PC-9 (cell line): ENCODE results near the gene ZCCHC2. TPM values are rescaled to one million over a fixed set of nuclear protein-coding genes. Genes with fewer than 3 reads are reported as not detected.

Source experiments
- BruUV-seq: library from RNA; stranded (reverse); fragments of 400-500 nt; replicated peaks from 2 replicates; lab custom pipeline; 2021; lab: Mats Ljungman, UMichigan
- CTCF ChIA-PET: fragments of 300-600 bp; sonication (Branson Sonifier 250); formaldehyde crosslinking; loops from one replicate; lab custom pipeline; 2022; ENCODE audit warnings: antibody characterized with exemption; lab: Charles Lee
- POLR2A ChIA-PET: fragments of 300-600 bp; sonication (Branson Sonifier 250); formaldehyde crosslinking; loops from one replicate; lab custom pipeline; 2022; ENCODE audit warnings: antibody characterized with exemption; ENCODE audit not compliant: unreplicated experiment; lab: Charles Lee
- DNase-seq, 2 experiments: peaks; one replicate each; pipeline versions ENCODE4 v3.0.0 to v3.0.0-alpha.2; 2015 to 2022; ENCODE audit warnings: mixed read lengths in 1 of 2
- H2AFZ ChIP-seq: fragments of 200-600 bp; sonication (generic); 2 replicates; pipeline ENCODE4 v1.8.1; 2017; ENCODE audit warnings: antibody characterized with exemption
- H3F3A ChIP-seq: fragments of 200-600 bp; sonication (generic); 2 replicates; pipeline ENCODE4 v1.8.1; 2017; ENCODE audit warnings: antibody characterized with exemption, mild to moderate bottlenecking, low read depth; ENCODE audit not compliant: insufficient read depth
- H3K27ac ChIP-seq: fragments of 200-600 bp; sonication (generic); 2 replicates; pipeline ENCODE4 v1.6.1; 2016; ENCODE audit warnings: mixed run types
- H3K27me3 ChIP-seq: fragments of 200-600 bp; sonication (generic); 2 replicates; pipeline ENCODE4 v1.6.1; 2016; ENCODE audit warnings: low read depth, mixed run types; ENCODE audit not compliant: insufficient read depth
- H3K36me3 ChIP-seq: fragments of 200-600 bp; sonication (generic); 2 replicates; pipeline ENCODE4 v1.6.1; 2016; ENCODE audit warnings: low read depth, mixed run types
- H3K4me1 ChIP-seq: fragments of 200-600 bp; sonication (generic); replicated peaks from 2 replicates; pipeline ENCODE4 v1.6.1; 2016; ENCODE audit warnings: mixed run types; ENCODE audit not compliant: insufficient read depth
- H3K4me2 ChIP-seq: fragments of 200-600 bp; sonication (generic); 2 replicates; pipeline ENCODE4 v1.6.1; 2017; ENCODE audit warnings: mixed run types
- H3K4me3 ChIP-seq: fragments of 200-600 bp; sonication (generic); 2 replicates; pipeline ENCODE4 v1.6.1; 2016; ENCODE audit warnings: mixed run types
- H3K79me2 ChIP-seq: fragments of 200-600 bp; sonication (generic); 2 replicates; pipeline ENCODE4 v1.6.1; 2017; ENCODE audit warnings: low read depth, mixed run types
- H3K9me2 ChIP-seq: fragments of 200-600 bp; sonication (generic); 2 replicates; pipeline ENCODE4 v1.8.1; 2017; ENCODE audit warnings: mild to moderate bottlenecking; ENCODE audit not compliant: insufficient read depth
- H3K9me3 ChIP-seq: fragments of 200-600 bp; sonication (generic); 2 replicates; pipeline ENCODE4 v1.8.1; 2016; ENCODE audit warnings: low read depth; ENCODE audit not compliant: insufficient read depth
- H4K20me1 ChIP-seq: fragments of 200-600 bp; sonication (generic); 2 replicates; pipeline ENCODE4 v1.8.1; 2017; ENCODE audit not compliant: insufficient read depth
- EZH2 ChIP-seq: fragments of 200-600 bp; sonication (generic); IDR thresholded peaks from 2 replicates; pipeline ENCODE4 v1.8.0; 2017; ENCODE audit warnings: antibody characterized with exemption, low read depth
- intact Hi-C: fragments of 100-400 bp; cut with micrococcal nuclease; formaldehyde crosslinking; loops from one replicate; pipeline ENCODE4 v1.10.0; 2022; ENCODE audit not compliant: unreplicated experiment
- total RNA-seq: library from RNA; stranded (reverse); gene quantifications from 2 replicates; pipeline ENCODE4 v1.2.3, GENCODE V29; 2021
- TF ChIP-seq, protein P1 (sequence below): fragments of 200-600 bp; sonication (generic); conservative IDR thresholded peaks from 2 replicates; pipeline ENCODE4 v1.6.1; 2017; ENCODE audit warnings: mixed run types, antibody characterized with exemption, mild to moderate bottlenecking, moderate library complexity

ZCCHC2 gene
- total RNA-seq, 1 experiment from 2014 or later, result 18.1 TPM

DNA sequence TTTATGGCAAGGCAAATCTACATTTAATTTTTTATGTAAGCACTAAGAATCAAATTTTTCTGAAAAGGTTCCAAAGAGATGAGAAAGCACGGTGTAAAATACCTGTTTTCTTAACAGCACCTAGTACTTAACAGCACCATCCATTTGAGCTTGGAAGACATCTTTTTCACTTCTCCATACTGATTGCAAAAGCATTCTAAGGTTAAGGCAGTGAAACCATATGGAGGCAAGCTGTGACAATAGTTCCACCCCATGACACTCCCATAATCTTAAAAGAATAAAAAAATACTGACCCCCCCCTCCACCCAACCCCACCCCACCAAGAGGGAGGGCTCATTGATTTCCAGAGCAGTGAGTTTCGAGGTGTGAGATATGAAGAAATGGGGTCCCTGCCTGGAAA is 60.6 kb downstream of the ZCCHC2 start:
- no peak overlapping the region for H3K4me3 ChIP-seq
- no peak for TF ChIP-seq EZH2
- TF ChIP-seq, protein P1, sequence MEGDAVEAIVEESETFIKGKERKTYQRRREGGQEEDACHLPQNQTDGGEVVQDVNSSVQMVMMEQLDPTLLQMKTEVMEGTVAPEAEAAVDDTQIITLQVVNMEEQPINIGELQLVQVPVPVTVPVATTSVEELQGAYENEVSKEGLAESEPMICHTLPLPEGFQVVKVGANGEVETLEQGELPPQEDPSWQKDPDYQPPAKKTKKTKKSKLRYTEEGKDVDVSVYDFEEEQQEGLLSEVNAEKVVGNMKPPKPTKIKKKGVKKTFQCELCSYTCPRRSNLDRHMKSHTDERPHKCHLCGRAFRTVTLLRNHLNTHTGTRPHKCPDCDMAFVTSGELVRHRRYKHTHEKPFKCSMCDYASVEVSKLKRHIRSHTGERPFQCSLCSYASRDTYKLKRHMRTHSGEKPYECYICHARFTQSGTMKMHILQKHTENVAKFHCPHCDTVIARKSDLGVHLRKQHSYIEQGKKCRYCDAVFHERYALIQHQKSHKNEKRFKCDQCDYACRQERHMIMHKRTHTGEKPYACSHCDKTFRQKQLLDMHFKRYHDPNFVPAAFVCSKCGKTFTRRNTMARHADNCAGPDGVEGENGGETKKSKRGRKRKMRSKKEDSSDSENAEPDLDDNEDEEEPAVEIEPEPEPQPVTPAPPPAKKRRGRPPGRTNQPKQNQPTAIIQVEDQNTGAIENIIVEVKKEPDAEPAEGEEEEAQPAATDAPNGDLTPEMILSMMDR, result no peak
- no peaks in the 10 kb centered on the region for H3K27me3 ChIP-seq
- no peaks in the 10 kb centered on the region for H3K4me1 ChIP-seq
- H3K36me3 ChIP-seq, result no peaks in the 10 kb centered on the region
- DNase-seq, result no peak
- ChIA-PET CTCF (interaction anchor here (0.6 kb wide), 1 partner anchor 388 kb away, joined by 9 read pairs; no protein-coding TSS in a partner anchor), POLR2A (no interaction called here)
- no peak overlapping the region for H2AFZ ChIP-seq
- H3F3A ChIP-seq, result no peaks in the 10 kb centered on the region
- no peaks in the 10 kb centered on the region for H3K9me2 ChIP-seq
- no peak overlapping the region for H3K27ac ChIP-seq
- no peak overlapping the region for H3K4me2 ChIP-seq
- intact Hi-C loops, result no loop called here
- no peaks in the 10 kb centered on the region for H3K9me3 ChIP-seq
- BruUV-seq, result no TSS peak
- no peaks in the 10 kb centered on the region for H3K79me2 ChIP-seq
- no peaks in the 10 kb centered on the region for H4K20me1 ChIP-seq

DNA sequence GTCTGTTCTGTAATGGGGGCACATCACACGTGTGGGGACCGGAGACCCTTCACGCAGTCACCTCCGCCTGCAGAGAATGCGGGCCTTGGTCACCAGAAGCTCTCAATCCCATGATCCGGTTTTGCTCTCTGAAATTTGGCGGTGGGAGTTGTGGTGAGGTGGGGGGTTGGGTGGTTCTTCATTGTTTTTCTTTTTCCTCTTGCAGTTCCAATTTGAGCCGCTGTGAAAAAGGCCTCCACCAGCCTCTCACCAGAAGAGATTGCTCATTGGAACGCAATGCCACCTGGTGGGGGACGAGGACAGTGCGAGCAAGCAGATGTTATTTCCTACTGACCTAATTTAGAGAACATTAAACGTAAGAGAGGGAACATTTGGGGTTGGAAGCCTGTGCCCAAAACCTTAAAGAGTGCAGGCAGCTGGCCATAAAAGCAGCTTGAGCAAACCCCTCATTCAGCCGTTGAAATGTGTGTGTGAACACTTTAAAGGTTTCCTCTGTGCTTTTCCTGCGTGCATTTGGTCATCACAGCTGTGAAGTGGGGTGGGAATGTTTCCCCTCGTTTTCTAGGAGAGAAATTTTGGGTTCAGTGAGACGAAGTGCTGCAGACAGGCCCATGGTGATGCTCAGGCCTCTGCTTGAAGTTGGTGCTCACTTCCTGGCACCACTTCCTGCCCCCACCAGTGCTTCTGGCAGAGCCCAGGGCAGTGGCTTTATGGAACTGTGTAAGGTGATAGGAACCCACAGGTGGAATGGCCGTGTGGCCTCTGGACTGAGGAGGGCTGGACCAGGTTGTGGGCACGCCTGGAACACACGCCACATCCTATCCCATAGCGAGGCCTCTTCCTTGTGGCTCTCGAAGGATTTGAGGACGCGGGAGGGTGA is 61.7 kb downstream of the ZCCHC2 start:
- H3K27me3 ChIP-seq, result no peaks in the 10 kb centered on the region
- no peaks in the 10 kb centered on the region for H3K9me3 ChIP-seq
- H3K9me2 ChIP-seq, result no peaks in the 10 kb centered on the region
- POLR2A ChIA-PET, result no interaction called here
- peak; percentile 68 to 75 for DNase-seq
- no peaks in the 10 kb centered on the region for H3F3A ChIP-seq
- H4K20me1 ChIP-seq, result no peaks in the 10 kb centered on the region
- no peak overlapping the region for H2AFZ ChIP-seq
- H3K36me3 ChIP-seq, result no peaks in the 10 kb centered on the region
- intact Hi-C loops, result loop anchor here (1.0 to 5.0 kb wide), 5 partner anchors 130 to 738 kb away; partner anchors contain the start of genes PHLPP1 and TNFRSF11A
- no peaks in the 10 kb centered on the region for H3K79me2 ChIP-seq
- CTCF ChIA-PET, result interaction anchor here (0.5 kb wide), 1 partner anchor 411 kb away, joined by 3 read pairs; no protein-coding TSS in a partner anchor
- BruUV-seq, result no TSS peak
- H3K4me1 ChIP-seq, result no peaks in the 10 kb centered on the region
- no peak overlapping the region for H3K4me3 ChIP-seq
- no peak overlapping the region for H3K27ac ChIP-seq
- no peak overlapping the region for H3K4me2 ChIP-seq
- no peak for TF ChIP-seq EZH2
- TF ChIP-seq, protein P1, result peak; percentile 93

DNA sequence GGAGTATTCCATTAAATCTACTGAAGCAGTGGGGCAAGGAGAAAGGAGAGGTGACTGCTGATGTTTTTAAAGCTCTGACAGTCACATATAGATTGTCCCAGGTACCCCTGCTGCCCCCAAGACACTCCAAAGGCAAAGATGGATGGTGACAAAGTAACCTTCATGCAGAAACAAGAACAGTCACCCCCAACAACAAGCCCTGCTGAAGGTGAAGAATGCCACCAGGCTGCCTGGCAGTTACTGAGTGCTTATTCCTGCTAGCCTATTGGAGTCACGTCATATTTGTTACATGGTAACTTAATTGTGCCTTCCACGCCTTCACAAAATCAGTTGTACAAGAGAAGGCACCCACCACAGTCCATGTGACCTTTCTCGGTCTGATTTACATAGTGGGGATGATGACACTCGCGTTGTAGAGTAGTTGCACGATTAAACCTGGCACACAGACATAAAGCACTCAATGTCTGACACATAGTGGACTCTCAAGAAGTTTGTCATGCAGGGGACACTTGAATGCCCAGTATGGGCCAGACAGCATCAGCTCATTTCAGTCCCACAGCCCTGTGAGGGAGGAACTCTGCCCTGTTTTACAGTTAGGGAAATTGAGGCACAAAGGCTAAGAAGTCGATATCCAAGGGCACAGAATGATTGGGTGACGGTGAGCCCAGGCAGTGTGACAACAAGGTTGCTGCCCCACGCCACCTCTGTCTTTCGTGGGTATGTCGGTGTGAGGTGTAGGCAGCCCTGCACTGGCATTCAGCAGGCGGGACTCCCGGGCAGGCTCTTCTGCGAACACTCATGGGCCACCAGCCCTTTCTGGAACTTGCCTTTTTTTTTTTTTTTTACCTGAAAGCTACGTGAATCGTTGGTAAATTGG is 62.7 kb downstream of the ZCCHC2 start:
- Histone ChIP-seq H3K9me2 (no peaks in the 10 kb centered on the region), H3K4me1 (no peaks in the 10 kb centered on the region), H3K9me3 (no peaks in the 10 kb centered on the region), H3K36me3 (no peaks in the 10 kb centered on the region), H4K20me1 (no peaks in the 10 kb centered on the region), H3K27me3 (no peaks in the 10 kb centered on the region), H3K79me2 (no peaks in the 10 kb centered on the region), H3K27ac (no peak overlapping the region), H3K4me3 (no peak overlapping the region), H3K4me2 (no peak overlapping the region), H3F3A (no peaks in the 10 kb centered on the region), H2AFZ (no peak overlapping the region)
- no TSS peak for BruUV-seq
- TF ChIP-seq EZH2, result no peak
- TF ChIP-seq, protein P1, result no peak
- DNase-seq, result peak in 1 of 2 experiments; percentile 22
- intact Hi-C loops, result loop anchor here (1.0 to 5.0 kb wide), 3 partner anchors 129 to 737 kb away; partner anchors contain the start of gene PHLPP1
- CTCF ChIA-PET, result interaction anchor here (0.5 to 1.3 kb wide), 3 partner anchors 218 to 1221 kb away, joined by 3 to 7 read pairs (median 4); no protein-coding TSS in a partner anchor
- POLR2A ChIA-PET, result interaction anchor here (0.6 kb wide), 1 partner anchor 847 kb away, joined by 4 read pairs; no protein-coding TSS in a partner anchor
